Right hindlimb (tissue), 1 donor: ENCODE data around the gene CEP20.
A peak's percentile ranks its signal among the peaks of the same experiment; 100 is the strongest.

Experiments used
- DNase-seq: peaks from one replicate; pipeline ENCODE4 v3.0.0-alpha.2; 2018

The CEP20 gene

DNA sequence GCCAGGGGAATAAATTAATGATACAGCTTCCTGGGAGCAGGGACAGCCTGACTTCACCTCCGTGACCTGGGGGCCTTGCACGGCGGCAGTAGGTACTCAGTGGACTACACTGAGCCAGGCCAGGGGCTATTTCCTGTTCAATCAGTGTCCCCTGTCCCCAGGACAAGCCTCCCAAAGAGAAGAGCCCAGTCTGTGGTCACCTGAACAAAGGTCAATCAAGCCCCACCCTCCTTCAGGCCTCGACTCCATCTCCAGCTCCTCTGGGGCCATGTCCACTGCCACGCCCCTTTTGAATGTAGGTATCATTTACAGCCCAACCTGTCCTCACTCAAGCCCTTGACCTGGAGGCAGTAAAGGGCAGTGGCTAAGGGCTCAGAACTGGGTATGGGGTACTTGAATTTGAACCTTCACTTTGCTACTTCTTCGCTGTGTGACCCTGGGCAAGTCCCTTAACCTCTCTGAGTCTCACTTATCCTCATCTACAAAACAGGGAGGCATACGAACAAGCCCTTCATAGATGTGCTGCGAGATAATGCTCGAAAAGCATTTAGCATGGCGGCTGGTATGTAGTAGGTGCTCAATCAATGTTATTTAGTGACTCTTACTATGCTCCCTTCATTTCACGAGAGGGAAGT lies 60.6 kb downstream of the CEP20 start:
- DNase-seq, result no peak

DNA sequence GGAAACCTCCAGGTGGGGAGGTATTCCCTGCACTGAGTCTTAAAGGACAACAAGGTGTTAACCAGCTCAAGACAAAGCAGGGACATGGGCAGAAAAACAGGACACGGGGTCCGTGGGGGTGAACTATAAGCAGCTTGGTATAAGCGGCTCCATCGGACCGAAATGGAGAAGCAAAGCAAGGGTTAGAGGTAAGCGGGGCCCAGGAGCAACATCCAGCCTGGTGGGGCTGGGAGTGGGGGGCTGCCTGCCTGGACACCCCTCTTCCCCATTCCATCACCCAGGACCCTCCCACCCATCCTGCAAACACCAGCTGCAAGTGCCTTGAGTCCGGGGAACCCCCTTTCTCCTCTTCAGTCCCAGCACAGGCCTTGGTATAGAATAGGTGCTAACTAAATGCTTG lies 61.1 kb downstream of the CEP20 start:
- no peak for DNase-seq

- no peak for DNase-seq
Measured at GRCh38 chr16:15825750-15826305, 62.6 kb downstream of the CEP20 start.

GRCh38 chr16:15822957-15823356 lies 65.4 kb downstream of the CEP20 start:
- DNase-seq, result peak; percentile 81

- no peak for DNase-seq
Measured at GRCh38 chr16:15820837-15821236, 67.6 kb downstream of the CEP20 start.

DNA sequence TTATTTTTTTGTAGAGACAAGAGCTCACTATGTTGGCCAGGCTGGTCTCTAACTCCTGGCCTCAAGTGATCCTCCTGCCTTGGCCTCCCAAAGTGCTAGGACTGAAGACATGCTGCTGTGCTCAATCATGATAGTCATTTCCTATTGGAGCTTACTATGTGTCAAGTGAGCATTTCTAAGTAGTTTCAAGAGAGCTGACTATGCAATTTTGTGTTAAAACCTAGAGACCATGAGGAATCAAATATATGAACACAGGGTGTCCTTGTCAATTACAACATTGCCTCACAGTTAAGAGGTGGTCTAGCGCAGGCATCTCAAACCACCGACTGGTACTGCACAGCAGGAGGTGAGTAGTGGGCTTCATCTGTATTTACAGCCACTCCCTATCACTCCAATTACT lies 69.4 kb downstream of the CEP20 start:
- no peak for DNase-seq

DNA sequence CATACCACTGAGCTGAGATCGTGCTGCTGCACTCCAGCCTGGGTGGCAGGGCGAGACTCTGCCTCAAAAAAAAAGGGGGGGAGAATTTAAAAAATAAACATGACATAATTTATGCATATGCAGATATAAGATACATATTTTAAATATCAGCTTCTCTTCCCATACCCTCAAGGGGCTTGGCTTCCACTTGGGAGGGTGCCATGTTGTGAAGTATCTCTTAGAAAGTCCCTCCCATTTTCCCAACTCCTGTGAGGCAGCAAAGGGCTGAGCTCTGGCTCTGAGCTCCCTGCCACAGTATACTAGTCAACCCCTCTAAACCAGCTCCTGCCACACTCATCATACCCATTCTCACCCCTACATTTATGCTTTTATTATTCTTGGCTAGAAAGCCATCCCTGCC lies 71.0 kb downstream of the CEP20 start:
- DNase-seq, result no peak

- no peak for DNase-seq
Measured at GRCh38 chr16:15816228-15816627, 72.2 kb downstream of the CEP20 start.
